Adrenal gland (tissue), 12 donors: ENCODE measurements around the gene SURF2. TPM values are rescaled to one million over a fixed set of nuclear protein-coding genes. Genes with fewer than 3 reads are reported as not detected.

Experiments used
- DNase-seq, 7 donors: peaks; one replicate each; pipeline ENCODE4 v3.0.0-alpha.2; 2019 to 2020
- H3K27ac ChIP-seq, 5 donors: fragments of 200-600 bp; sonication (generic) in 4 of 5; 1 replicate in 3 of 5; 2 replicates in 2 of 5; pipeline versions ENCODE4 v1.5.1 to v1.8.0; 2016 to 2020; ENCODE audit warnings: mild to moderate bottlenecking in 1 of 5
- H3K27me3 ChIP-seq: fragments of 200-600 bp; 2 replicates; pipeline ENCODE4 v1.8.0; 2021
- H3K36me3 ChIP-seq, 2 donors: fragments of 200-600 bp; replicated peaks in 1 of 2; 1 replicate in 1 of 2; 2 replicates in 1 of 2; pipeline versions ENCODE4 v1.5.1 to v1.8.0; 2018 to 2022
- H3K4me1 ChIP-seq, 2 donors: fragments of 200-600 bp; replicated peaks in 1 of 2; 1 replicate in 1 of 2; 2 replicates in 1 of 2; pipeline versions ENCODE4 v1.5.1 to v1.8.0; 2018 to 2021
- H3K4me3 ChIP-seq, 4 donors: fragments of 200-600 bp; sonication (generic) in 3 of 4; one replicate each; pipeline ENCODE4 v1.5.1; 2016 to 2018
- H3K9me3 ChIP-seq, 3 donors: fragments of 200-600 bp; sonication (generic) in 1 of 3; replicated peaks in 1 of 3; 1 replicate in 2 of 3; 2 replicates in 1 of 3; pipeline versions ENCODE4 v1.5.1 to v1.8.0; 2016 to 2021
- POLR2A ChIP-seq, 2 donors: fragments of 450-650 bp; IDR thresholded peaks; one replicate each; pipeline ENCODE4 v1.6.1; 2017; ENCODE audit warnings: antibody characterized with exemption in 2 of 2, mild to moderate bottlenecking in 2 of 2, moderate library complexity in 1 of 2
- WGBS, 4 donors: extraction: QIAGEN DNeasy Blood & Tissue Kit in 2 of 4; methylation state at CpG; one replicate each; pipeline versions ENCODE4 v1.1.5 to v1.1.7; 2013 to 2017; 5-methylcytosine and 5-hydroxymethylcytosine counted together
- intact Hi-C, 2 donors: fragments of 100-400 bp; cut with DNase I; formaldehyde crosslinking; loops; one replicate each; pipeline versions ENCODE4 v1.14.1 to v1.15.0; 2022 to 2023
- polyA plus RNA-seq, 3 donors: library from polyadenylated mRNA; stranded (reverse); fragments of 200-250 nt in 2 of 3; fragments of 350-450 nt in 1 of 3; fragmentation: Illumina TruSeq in 1 of 3; extraction: RNeasy Lipid Tissue Mini Kit (QIAGEN cat#74804) in 1 of 3; gene quantifications; one replicate each; pipeline ENCODE4 v1.2.3, GENCODE V29; 2013 to 2014
- total RNA-seq, 9 donors: library from RNA; depleted of rRNA in 4 of 9; stranded (reverse); fragments of >200 nt in 4 of 9; fragments of 120-200 nt in 1 of 9; fragmentation: NEBNext Ultra II Directional in 1 of 9; extraction: Animal tissue kit (Norgen Biotek cat#: 25700) in 1 of 9; gene quantifications; one replicate each; pipeline versions ENCODE4 v1.1.0 to v1.2.4, GENCODE V29; 2013 to 2023
- TF ChIP-seq, protein P1 (sequence below), 6 experiments: fragments of 450-650 bp in 4 of 6; fragments of 200-600 bp in 2 of 6; sonication (generic) in 1 of 6; IDR thresholded peaks; 1 replicate in 5 of 6; 2 replicates in 1 of 6; pipeline versions ENCODE4 v1.5.1 to v1.8.0; 2016 to 2021; ENCODE audit warnings: antibody characterized with exemption in 6 of 6, mild to moderate bottlenecking in 2 of 6, moderate library complexity in 1 of 6
- donor health status: healthy with polysubstance abuse.
- donor health status: Bipolar disorder and iron deficiency.
- donor health status: DM: yes; HTN: yes; CAD: no.
- donor health status: DM: no; HTN: no; CAD: no.
- donor health status: DM: no; HTN: no; CAD: no.
- donor health status: DM: yes; HTN: yes; CAD: no.

Gene SURF2
- total and polyA plus RNA-seq, 12 donors, result 13.4 to 53.0 (median 23.4) TPM

- TF ChIP-seq, protein P1, sequence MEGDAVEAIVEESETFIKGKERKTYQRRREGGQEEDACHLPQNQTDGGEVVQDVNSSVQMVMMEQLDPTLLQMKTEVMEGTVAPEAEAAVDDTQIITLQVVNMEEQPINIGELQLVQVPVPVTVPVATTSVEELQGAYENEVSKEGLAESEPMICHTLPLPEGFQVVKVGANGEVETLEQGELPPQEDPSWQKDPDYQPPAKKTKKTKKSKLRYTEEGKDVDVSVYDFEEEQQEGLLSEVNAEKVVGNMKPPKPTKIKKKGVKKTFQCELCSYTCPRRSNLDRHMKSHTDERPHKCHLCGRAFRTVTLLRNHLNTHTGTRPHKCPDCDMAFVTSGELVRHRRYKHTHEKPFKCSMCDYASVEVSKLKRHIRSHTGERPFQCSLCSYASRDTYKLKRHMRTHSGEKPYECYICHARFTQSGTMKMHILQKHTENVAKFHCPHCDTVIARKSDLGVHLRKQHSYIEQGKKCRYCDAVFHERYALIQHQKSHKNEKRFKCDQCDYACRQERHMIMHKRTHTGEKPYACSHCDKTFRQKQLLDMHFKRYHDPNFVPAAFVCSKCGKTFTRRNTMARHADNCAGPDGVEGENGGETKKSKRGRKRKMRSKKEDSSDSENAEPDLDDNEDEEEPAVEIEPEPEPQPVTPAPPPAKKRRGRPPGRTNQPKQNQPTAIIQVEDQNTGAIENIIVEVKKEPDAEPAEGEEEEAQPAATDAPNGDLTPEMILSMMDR (IDR thresholded peaks at IDR 0.05), result no peak
- no peak for TF ChIP-seq POLR2A (IDR thresholded peaks at IDR 0.05)
- Histone ChIP-seq H3K4me3 (no peak overlapping the region), H3K27ac (peak overlapping the region in 1 of 5 donors; percentile 24), H3K9me3 (no peaks in the 10 kb centered on the region), H3K27me3 (no peaks in the 10 kb centered on the region), H3K4me1 (peaks cover 15 to 33% of the 10 kb centered on the region in 2 donors), H3K36me3 (peaks cover 0 to 44% of the 10 kb centered on the region in 2 donors)
- 87 to 94% (median 89%) methylated on average over 3 of the region's 3 CpGs for WGBS, 4 donors
- intact Hi-C loops, result loop anchor here (10.0 kb wide), 1 partner anchor 133 kb away; no protein-coding TSS in a partner anchor
- no peak for DNase-seq
Measured at GRCh38 chr9:133351526-133351907, 4.8 kb upstream of the SURF2 start.

GRCh38 chr9:133351908-133352634 is 4.3 kb upstream of the SURF2 start:
- peaks cover 18 to 31% of the 10 kb centered on the region in 2 donors for H3K4me1 ChIP-seq
- H3K36me3 ChIP-seq, result peaks cover 0 to 44% of the 10 kb centered on the region in 2 donors
- TF ChIP-seq, protein P1 (IDR thresholded peaks at IDR 0.05), result peak; percentile 16 to 52 (median 40)
- TF ChIP-seq POLR2A (IDR thresholded peaks at IDR 0.05), result no peak
- peak in 6 of 7 donors; percentile 48 to 76 (median 58) for DNase-seq
- H3K27ac ChIP-seq, result peak overlapping the region in 1 of 5 donors; percentile 24
- WGBS, 4 donors, result 78 to 90% (median 79%) methylated on average over 13 to 14 of the region's 14 CpGs
- no peak overlapping the region for H3K4me3 ChIP-seq
- intact Hi-C loops, result loop anchor here (10.0 kb wide), 1 partner anchor 133 kb away; no protein-coding TSS in a partner anchor
- no peaks in the 10 kb centered on the region for H3K27me3 ChIP-seq
- no peaks in the 10 kb centered on the region for H3K9me3 ChIP-seq

GRCh38 chr9:133352635-133353340 is 3.6 kb upstream of the SURF2 start:
- H3K27me3 ChIP-seq, result no peaks in the 10 kb centered on the region
- peaks cover 19 to 36% of the 10 kb centered on the region in 2 donors for H3K4me1 ChIP-seq
- DNase-seq, result no peak
- no peak overlapping the region for H3K27ac ChIP-seq
- intact Hi-C loops, result loop anchor here (10.0 kb wide), 1 partner anchor 132 kb away; no protein-coding TSS in a partner anchor
- TF ChIP-seq POLR2A (IDR thresholded peaks at IDR 0.05), result no peak
- TF ChIP-seq, protein P1 (IDR thresholded peaks at IDR 0.05), result no peak
- no peaks in the 10 kb centered on the region for H3K9me3 ChIP-seq
- no peak overlapping the region for H3K4me3 ChIP-seq
- peaks cover 0 to 44% of the 10 kb centered on the region in 2 donors for H3K36me3 ChIP-seq
- WGBS, 4 donors, result 72 to 80% (median 78%) methylated on average over 8 of the region's 8 CpGs

DNA sequence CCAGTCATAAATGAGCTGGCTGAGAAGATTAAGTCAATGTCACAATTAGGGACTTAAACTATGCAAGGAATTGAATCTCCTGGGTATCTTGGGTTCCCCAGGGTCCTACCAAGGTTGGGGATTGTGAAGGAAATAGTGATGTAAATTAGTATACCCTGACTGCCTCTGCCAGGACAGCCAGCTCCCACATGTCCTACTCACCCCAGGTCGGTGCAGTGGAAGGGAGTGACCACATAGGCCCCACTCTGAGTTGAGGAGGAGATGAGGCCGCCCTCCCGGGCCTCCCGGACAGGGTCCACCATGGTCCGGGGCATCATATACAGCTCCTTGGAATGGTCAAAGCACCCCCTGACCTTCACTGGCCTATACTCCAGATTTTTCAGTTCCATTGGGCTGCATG is 2.8 kb upstream of the SURF2 start:
- no peaks in the 10 kb centered on the region for H3K27me3 ChIP-seq
- peaks cover 19 to 36% of the 10 kb centered on the region in 2 donors for H3K4me1 ChIP-seq
- no peak overlapping the region for H3K4me3 ChIP-seq
- TF ChIP-seq, protein P1 (IDR thresholded peaks at IDR 0.05), result no peak
- TF ChIP-seq POLR2A (IDR thresholded peaks at IDR 0.05), result no peak
- H3K9me3 ChIP-seq, result no peaks in the 10 kb centered on the region
- no peak overlapping the region for H3K27ac ChIP-seq
- intact Hi-C loops, result loop anchor here (10.0 kb wide), 1 partner anchor 131 kb away; no protein-coding TSS in a partner anchor
- 73 to 85% (median 77%) methylated on average over 2 to 5 of the region's 5 CpGs for WGBS, 4 donors
- no peak for DNase-seq
- H3K36me3 ChIP-seq, result peaks cover 0 to 44% of the 10 kb centered on the region in 2 donors
